ENCODE measurements around the gene LHX2.

Gene LHX2

DNA sequence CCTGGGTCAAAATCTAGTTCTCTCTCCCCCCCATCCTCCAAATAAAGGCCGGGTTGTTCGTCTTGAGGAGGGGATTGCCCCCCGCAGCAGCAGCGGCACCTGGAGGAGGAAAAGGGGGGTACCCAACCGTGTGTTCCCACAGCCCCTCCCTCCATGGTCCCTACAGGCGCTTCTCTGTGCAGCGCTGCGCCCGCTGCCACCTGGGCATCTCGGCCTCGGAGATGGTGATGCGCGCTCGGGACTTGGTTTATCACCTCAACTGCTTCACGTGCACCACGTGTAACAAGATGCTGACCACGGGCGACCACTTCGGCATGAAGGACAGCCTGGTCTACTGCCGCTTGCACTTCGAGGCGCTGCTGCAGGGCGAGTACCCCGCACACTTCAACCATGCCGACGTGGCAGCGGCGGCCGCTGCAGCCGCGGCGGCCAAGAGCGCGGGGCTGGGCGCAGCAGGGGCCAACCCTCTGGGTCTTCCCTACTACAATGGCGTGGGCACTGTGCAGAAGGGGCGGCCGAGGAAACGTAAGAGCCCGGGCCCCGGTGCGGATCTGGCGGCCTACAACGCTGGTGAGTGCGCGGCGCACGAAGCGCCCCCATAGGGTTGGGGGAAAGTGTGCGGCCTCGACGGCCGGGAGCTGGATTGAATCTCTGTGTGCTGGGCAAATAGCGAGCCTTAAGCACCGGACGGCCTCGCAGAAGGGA lies 3.5 kb downstream of the LHX2 start:
- Histone ChIP-seq H4K20me1 (ENCODE audit: insufficient read depth, low read length) (0 out of 2 replicates have a peak, but pooled peaks cover 6% of the 10 kb centered on the region), H3K4me2 (ENCODE audit: low read length) (no peak overlapping the region), H3K36me3 (replicated peaks; ENCODE audit: low read depth, low read length) (no peaks in the 10 kb centered on the region), H3K9me3 (ENCODE audit: insufficient read depth, low read length) (no peaks in the 10 kb centered on the region), H3K79me2 (ENCODE audit: low read length) (no peaks in the 10 kb centered on the region), H3K9ac (ENCODE audit: low read length) (no peak overlapping the region), H3K4me3 (ENCODE audit: low read length) (no peak overlapping the region), H2AFZ (ENCODE audit: low read depth, low read length) (no peak overlapping the region), H3K27me3 (ENCODE audit: low read depth, low read length) (peaks cover 18% of the 10 kb centered on the region), H3K27ac (ENCODE audit: low read length) (no peak overlapping the region), H3K4me1 (ENCODE audit: low read length) (peaks cover 10% of the 10 kb centered on the region)
- TF ChIP-seq CTCF (IDR thresholded peaks at IDR 0.05; ENCODE audit: low read depth, low read length) (no peak), EZH2phosphoT487 (IDR thresholded peaks at IDR 0.05; ENCODE audit: low read depth) (no peak)

GRCh38 chr9:124015661-124016131 lies 4.1 kb downstream of the LHX2 start:
- Histone ChIP-seq H3K36me3 (replicated peaks; ENCODE audit: low read depth, low read length) (no peaks in the 10 kb centered on the region), H3K4me1 (ENCODE audit: low read length) (peaks cover 9% of the 10 kb centered on the region), H3K4me2 (ENCODE audit: low read length) (no peak overlapping the region), H3K9ac (ENCODE audit: low read length) (no peak overlapping the region), H3K27me3 (ENCODE audit: low read depth, low read length) (peaks cover 22% of the 10 kb centered on the region), H3K9me3 (ENCODE audit: insufficient read depth, low read length) (no peaks in the 10 kb centered on the region), H3K4me3 (ENCODE audit: low read length) (no peak overlapping the region), H2AFZ (ENCODE audit: low read depth, low read length) (no peak overlapping the region), H3K79me2 (ENCODE audit: low read length) (no peaks in the 10 kb centered on the region), H4K20me1 (ENCODE audit: insufficient read depth, low read length) (peaks cover 7% of the 10 kb centered on the region; the same call in 1 of the 2 replicates), H3K27ac (ENCODE audit: low read length) (no peak overlapping the region)
- TF ChIP-seq EZH2phosphoT487 (IDR thresholded peaks at IDR 0.05; ENCODE audit: low read depth) = no peak
- no peak for TF ChIP-seq CTCF (IDR thresholded peaks at IDR 0.05; ENCODE audit: low read depth, low read length)

GRCh38 chr9:124016175-124017050 lies 4.8 kb downstream of the LHX2 start:
- Histone ChIP-seq H3K4me3 (ENCODE audit: low read length) (no peak overlapping the region), H4K20me1 (ENCODE audit: insufficient read depth, low read length) (peaks cover 6% of the 10 kb centered on the region; the same call in 1 of the 2 replicates), H3K27ac (ENCODE audit: low read length) (no peak overlapping the region), H3K27me3 (ENCODE audit: low read depth, low read length) (peaks cover 25% of the 10 kb centered on the region), H3K9me3 (ENCODE audit: insufficient read depth, low read length) (no peaks in the 10 kb centered on the region), H3K4me2 (ENCODE audit: low read length) (no peak overlapping the region), H2AFZ (ENCODE audit: low read depth, low read length) (no peak overlapping the region), H3K79me2 (ENCODE audit: low read length) (no peaks in the 10 kb centered on the region), H3K9ac (ENCODE audit: low read length) (no peak overlapping the region), H3K36me3 (replicated peaks; ENCODE audit: low read depth, low read length) (no peaks in the 10 kb centered on the region), H3K4me1 (ENCODE audit: low read length) (peaks cover 8% of the 10 kb centered on the region)
- TF ChIP-seq CTCF (IDR thresholded peaks at IDR 0.05; ENCODE audit: low read depth, low read length) (no peak), EZH2phosphoT487 (IDR thresholded peaks at IDR 0.05; ENCODE audit: low read depth) (no peak)

All from OCI-LY3 (cell line).